ENCODE data around the gene RNF223. TPM values are rescaled to one million over a fixed set of nuclear protein-coding genes. Genes with fewer than 3 reads are reported as not detected.
"Not testable (repeated sequence)": the region's sequence is repeated elsewhere in the genome, so short reads cannot be mapped to it uniquely, and the experiment has no call there.

RNF223 gene
- total RNA-seq, 1 donor from 2014 or later = not detected

GRCh38 chr1:1087351-1088028 is 13.4 kb upstream of the RNF223 start:
- DNase-seq (ENCODE audit: low read depth) = no peak

- DNase-seq (ENCODE audit: low read depth) = no peak
These were observed 12.8 kb upstream of the RNF223 start for GRCh38 chr1:1086911-1087341.

- no peak for DNase-seq (ENCODE audit: low read depth)
These were observed 12.1 kb upstream of the RNF223 start for GRCh38 chr1:1085911-1086841.

DNA sequence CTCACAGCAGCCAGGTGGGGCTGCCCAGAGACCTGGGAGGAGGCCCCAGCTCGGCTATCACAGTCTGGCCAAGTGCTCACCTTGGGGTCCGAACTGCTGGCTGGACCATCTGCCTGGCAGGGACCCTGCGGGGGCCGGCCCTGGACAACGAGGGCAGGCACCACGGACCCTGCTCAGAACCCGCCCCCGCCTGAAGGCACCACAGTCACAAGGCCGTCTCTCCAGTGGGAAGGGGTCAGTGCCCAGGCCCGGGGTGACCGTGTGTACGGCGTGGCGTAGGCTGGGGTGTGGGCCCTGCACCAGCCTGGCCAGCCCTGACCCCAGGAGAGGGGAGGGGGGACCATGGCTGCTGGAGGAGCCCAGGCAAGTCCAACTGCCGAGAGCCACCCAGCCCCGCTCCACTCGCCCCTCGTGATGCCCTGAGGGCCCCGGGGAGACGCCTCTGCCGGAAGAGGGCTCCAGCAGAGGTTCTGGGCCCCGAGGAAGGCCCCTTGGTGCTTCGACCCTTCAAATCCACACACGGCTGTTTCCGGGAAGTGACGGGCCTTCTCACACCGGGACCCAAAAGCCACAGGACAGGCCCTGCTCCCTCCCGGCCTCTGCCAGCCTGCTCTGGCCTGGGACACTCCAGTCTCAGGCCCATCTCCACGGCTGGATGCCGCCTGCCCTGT is 11.2 kb upstream of the RNF223 start:
- DNase-seq (ENCODE audit: low read depth) = no peak

- DNase-seq (ENCODE audit: low read depth) = no peak
These were observed 10.5 kb upstream of the RNF223 start for GRCh38 chr1:1084372-1085170.

- no peak for DNase-seq (ENCODE audit: low read depth)
These were observed 9.6 kb upstream of the RNF223 start for GRCh38 chr1:1083416-1084371.

- no peak for DNase-seq (ENCODE audit: low read depth)
These were observed 8.8 kb upstream of the RNF223 start for GRCh38 chr1:1082776-1083415.

DNA sequence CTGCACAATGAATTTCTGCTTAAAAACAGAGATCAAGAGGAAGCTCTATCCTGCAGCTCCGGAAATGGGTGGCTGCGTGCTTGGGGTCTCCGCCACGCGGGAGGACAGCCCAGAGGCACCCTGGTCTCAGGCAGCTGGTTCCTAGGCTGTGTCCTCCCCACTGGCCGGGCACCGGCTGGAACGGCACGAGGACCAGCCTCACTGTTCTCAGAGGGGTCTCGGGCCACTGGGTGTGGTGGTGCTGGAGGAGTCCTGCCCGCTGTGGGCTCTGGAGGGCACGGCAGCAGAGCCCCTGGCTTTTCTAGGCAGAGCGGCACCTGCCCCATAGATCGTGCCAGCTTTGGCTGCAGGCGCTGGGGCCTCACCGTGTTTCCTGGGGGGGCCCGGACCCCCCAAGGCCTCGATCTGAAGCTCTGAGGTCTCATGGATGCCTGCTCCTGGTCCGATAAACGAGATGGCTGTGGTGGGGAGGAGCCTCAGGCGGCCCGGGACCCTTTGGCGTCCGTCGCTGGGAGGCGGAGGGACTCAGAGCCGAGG is 8.2 kb upstream of the RNF223 start:
- no peak for DNase-seq (ENCODE audit: low read depth)

- DNase-seq (ENCODE audit: low read depth) = no peak
These were observed 7.5 kb upstream of the RNF223 start for GRCh38 chr1:1081311-1082238.

GRCh38 chr1:1080951-1081310 is 6.8 kb upstream of the RNF223 start:
- DNase-seq (ENCODE audit: low read depth) = no peak

- DNase-seq (ENCODE audit: low read depth) = peak; percentile 33
These were observed 6.1 kb upstream of the RNF223 start for GRCh38 chr1:1080122-1080757.

- peak; percentile 89 for DNase-seq (ENCODE audit: low read depth)
These were observed 5.5 kb upstream of the RNF223 start for GRCh38 chr1:1079408-1080121.

GRCh38 chr1:1077396-1077795 is 3.3 kb upstream of the RNF223 start:
- DNase-seq (ENCODE audit: low read depth) = not testable (repeated sequence)

- no peak for DNase-seq (ENCODE audit: low read depth)
These were observed 1.2 kb upstream of the RNF223 start for GRCh38 chr1:1075148-1075935.

- DNase-seq (ENCODE audit: low read depth) = no peak
These were observed 583 bp upstream of the RNF223 start for GRCh38 chr1:1074631-1075147.

Data from renal cortical epithelial cell (primary cell).